OCI-M2 (cell line): ENCODE measurements around the gene TINAG.

Experiments
- DNase-seq: peaks from one replicate; lab custom pipeline; 2025; ENCODE audit not compliant: unreplicated experiment; lab: John Stamatoyannopoulos, UW

The TINAG gene

GRCh38 chr6:54426995-54427394 lies 118.8 kb downstream of the TINAG start:
- DNase-seq, result no peak

- no peak for DNase-seq
Observed at GRCh38 chr6:54427396-54427937, 119.2 kb downstream of the TINAG start.

GRCh38 chr6:54428431-54428830 lies 120.2 kb downstream of the TINAG start:
- no peak for DNase-seq

- no peak for DNase-seq
Observed at GRCh38 chr6:54431466-54431865, 123.2 kb downstream of the TINAG start.
